ENCODE measurements around the gene RXRA. TPM values are rescaled to one million over a fixed set of nuclear protein-coding genes. Genes with fewer than 3 reads are reported as not detected.

Gene RXRA
- total and polyA plus RNA-seq, 2 donors (not counting 1 experiment from before 2014, with no cell fraction given): 2.6 to 6.8 TPM

GRCh38 chr9:134317790-134318414 is 8.4 kb upstream of the RXRA start:
- POLR2A ChIA-PET: no interaction called here
- no peak overlapping the region for H2AFZ ChIP-seq (ENCODE audit: insufficient read depth, low read depth, low read length, poor library complexity, severe bottlenecking)
- no peak overlapping the region for H3K4me2 ChIP-seq (replicated peaks; ENCODE audit: low read depth, low read length, poor library complexity, severe bottlenecking)
- no peaks in the 10 kb centered on the region for H4K20me1 ChIP-seq (ENCODE audit: control insufficient read depth, insufficient read depth, low read length, poor library complexity, severe bottlenecking)
- no peak for TF ChIP-seq EZH2 (IDR thresholded peaks at IDR 0.05; ENCODE audit: borderline replicate concordance, insufficient read depth, low read depth, low read length, poor library complexity, severe bottlenecking)
- TF ChIP-seq CTCF (IDR thresholded peaks at IDR 0.05): no peak
- CTCF ChIA-PET: no interaction called here
- H3K27me3 Mint-ChIP-seq: peaks cover 6% of the 10 kb centered on the region
- no peak overlapping the region for H3K27ac ChIP-seq (ENCODE audit: low read length in 2 of 2)
- no peak overlapping the region for H3K4me3 Mint-ChIP-seq
- no peak overlapping the region for H3K27ac Mint-ChIP-seq
- H3K9ac ChIP-seq (ENCODE audit: low read length): no peak overlapping the region
- ATAC-seq (ENCODE audit: low read depth) (no peak), DNase-seq (no peak)
- H3K27me3 ChIP-seq (replicated peaks in 1 of 4; ENCODE audit: control extremely low read depth in 1 of 4, control insufficient read depth in 3 of 4, insufficient read depth in 4 of 4, low read length in 3 of 4): peaks cover 0 to 5% (median 1%) of the 10 kb centered on the region in 4 experiments
- peaks cover 4% of the 10 kb centered on the region for H3K9me3 Mint-ChIP-seq (ENCODE audit: insufficient read depth)
- no peaks in the 10 kb centered on the region for H3K4me1 ChIP-seq (ENCODE audit: control insufficient read depth in 2 of 2, insufficient read depth in 2 of 2, low read length in 2 of 2)
- intact Hi-C loops (cut with micrococcal nuclease): no loop called here
- peaks cover 2% of the 10 kb centered on the region for H3K4me1 Mint-ChIP-seq
- peaks cover 0 to 7% (median 2%) of the 10 kb centered on the region in 3 donors for H3K9me3 ChIP-seq (ENCODE audit: control extremely low read depth in 1 of 3, control insufficient read depth in 2 of 3, insufficient read depth in 1 of 3, low read length in 2 of 3)
- H3K36me3 ChIP-seq (replicated peaks in 1 of 2; ENCODE audit: control extremely low read depth in 1 of 2, control insufficient read depth in 1 of 2, extremely low read depth in 1 of 2, insufficient read depth in 2 of 2, low read length in 1 of 2): no peaks in the 10 kb centered on the region
- WGBS (ENCODE audit: insufficient coverage): 100% methylated on average over 2 of the region's 4 CpGs
- no peaks in the 10 kb centered on the region for H3K79me2 ChIP-seq (ENCODE audit: control insufficient read depth, insufficient read depth, low read length)
- no peak overlapping the region for H3K4me3 ChIP-seq (ENCODE audit: control extremely low read depth in 1 of 5, extremely low read depth in 1 of 5, insufficient read depth in 1 of 5, low read depth in 2 of 5, low read length in 4 of 5)

- TF ChIP-seq CTCF (IDR thresholded peaks at IDR 0.05) (no peak), EZH2 (IDR thresholded peaks at IDR 0.05; ENCODE audit: borderline replicate concordance, insufficient read depth, low read depth, low read length, poor library complexity, severe bottlenecking) (no peak)
- Histone ChIP-seq H2AFZ (ENCODE audit: insufficient read depth, low read depth, low read length, poor library complexity, severe bottlenecking) (no peak overlapping the region), H3K9ac (ENCODE audit: low read length) (no peak overlapping the region), H3K4me1 (ENCODE audit: control insufficient read depth in 2 of 2, insufficient read depth in 2 of 2, low read length in 2 of 2) (no peaks in the 10 kb centered on the region), H4K20me1 (ENCODE audit: control insufficient read depth, insufficient read depth, low read length, poor library complexity, severe bottlenecking) (no peaks in the 10 kb centered on the region), H3K4me3 (ENCODE audit: control extremely low read depth in 1 of 5, extremely low read depth in 1 of 5, insufficient read depth in 1 of 5, low read depth in 2 of 5, low read length in 4 of 5) (no peak overlapping the region), H3K36me3 (replicated peaks in 1 of 2; ENCODE audit: control extremely low read depth in 1 of 2, control insufficient read depth in 1 of 2, extremely low read depth in 1 of 2, insufficient read depth in 2 of 2, low read length in 1 of 2) (no peaks in the 10 kb centered on the region), H3K27ac (ENCODE audit: low read length in 2 of 2) (no peak overlapping the region), H3K79me2 (ENCODE audit: control insufficient read depth, insufficient read depth, low read length) (no peaks in the 10 kb centered on the region), H3K4me2 (replicated peaks; ENCODE audit: low read depth, low read length, poor library complexity, severe bottlenecking) (no peak overlapping the region), H3K9me3 (ENCODE audit: control extremely low read depth in 1 of 3, control insufficient read depth in 2 of 3, insufficient read depth in 1 of 3, low read length in 2 of 3) (peaks cover 0 to 2% (median 0%) of the 10 kb centered on the region in 3 donors), H3K27me3 (replicated peaks in 1 of 4; ENCODE audit: control extremely low read depth in 1 of 4, control insufficient read depth in 3 of 4, insufficient read depth in 4 of 4, low read length in 3 of 4) (peaks cover 0 to 5% (median 1%) of the 10 kb centered on the region in 4 experiments)
- peaks cover 2% of the 10 kb centered on the region for H3K4me1 Mint-ChIP-seq
- 83% methylated on average over 11 of the region's 11 CpGs for WGBS (ENCODE audit: insufficient coverage)
- ChIA-PET POLR2A (no interaction called here), CTCF (no interaction called here)
- H3K27ac Mint-ChIP-seq: no peak overlapping the region
- H3K9me3 Mint-ChIP-seq (ENCODE audit: insufficient read depth): peaks cover 2% of the 10 kb centered on the region
- intact Hi-C loops (cut with micrococcal nuclease): no loop called here
- peaks cover 4% of the 10 kb centered on the region for H3K27me3 Mint-ChIP-seq
- no peak overlapping the region for H3K4me3 Mint-ChIP-seq
- DNase-seq (no peak), ATAC-seq (ENCODE audit: low read depth) (no peak)
These were observed 7.8 kb upstream of the RXRA start for GRCh38 chr9:134318481-134318891.
